Suprapubic skin (tissue), 4 donors: ENCODE measurements around the gene CDKN3. TPM values are rescaled to one million over a fixed set of nuclear protein-coding genes. Genes with fewer than 3 reads are reported as not detected.

Experiments used
- DNase-seq, 2 donors: peaks; one replicate each; pipeline ENCODE4 v3.0.0-alpha.2; 2019; ENCODE audit warnings: low spot score in 2 of 2
- H3K27ac ChIP-seq: fragments of 200-600 bp; sonication (generic); one replicate; pipeline ENCODE4 v1.5.1; 2019
- H3K27me3 ChIP-seq: fragments of 200-600 bp; sonication (generic); one replicate; pipeline ENCODE4 v1.5.1; 2019
- H3K36me3 ChIP-seq: fragments of 200-600 bp; sonication (generic); one replicate; pipeline ENCODE4 v1.5.1; 2019
- H3K4me1 ChIP-seq: fragments of 200-600 bp; sonication (generic); one replicate; pipeline ENCODE4 v1.5.1; 2019
- H3K4me3 ChIP-seq: fragments of 200-600 bp; sonication (generic); one replicate; pipeline ENCODE4 v1.5.1; 2019; ENCODE audit warnings: mild to moderate bottlenecking
- H3K9me3 ChIP-seq: fragments of 200-600 bp; sonication (generic); one replicate; pipeline ENCODE4 v1.5.1; 2019
- CTCF ChIP-seq, 2 donors: fragments of 200-600 bp in 1 of 2; fragments of 450-650 bp in 1 of 2; sonication (generic) in 1 of 2; IDR thresholded peaks; one replicate each; pipeline ENCODE4 v1.5.1; 2016 to 2019; ENCODE audit warnings: antibody characterized with exemption in 2 of 2, mild to moderate bottlenecking in 1 of 2, moderate library complexity in 1 of 2
- EP300 ChIP-seq: sonication (generic); formaldehyde crosslinking; IDR thresholded peaks from one replicate; pipeline ENCODE4 v1.6.1; 2017; ENCODE audit warnings: antibody characterized with exemption
- POLR2A ChIP-seq, 2 donors: fragments of 450-650 bp; IDR thresholded peaks; one replicate each; pipeline ENCODE4 v1.6.1; 2017; ENCODE audit warnings: antibody characterized with exemption in 2 of 2, mild to moderate bottlenecking in 2 of 2, moderate library complexity in 2 of 2
- POLR2AphosphoS5 ChIP-seq, 3 donors: sonication (generic); formaldehyde crosslinking; IDR thresholded peaks; one replicate each; pipeline ENCODE4 v1.6.1; 2017; ENCODE audit warnings: antibody characterized with exemption in 3 of 3
- WGBS: methylation state at CpG from one replicate; pipeline ENCODE4 v1.1.5; 2018; 5-methylcytosine and 5-hydroxymethylcytosine counted together
- total RNA-seq, 4 donors: library from RNA; depleted of rRNA; stranded (reverse); fragments of >200 nt; gene quantifications; one replicate each; pipeline ENCODE4 v1.1.0, GENCODE V29; 2016

Gene CDKN3
- total RNA-seq, 4 donors from 2014 or later, result 4.9 to 8.0 (median 7.5) TPM; not detected in 1

GRCh38 chr14:54444681-54445080 is 47.9 kb downstream of the CDKN3 start:
- DNase-seq, result no peak
- Histone ChIP-seq H3K4me3 (no peak overlapping the region), H3K4me1 (peaks cover 46% of the 10 kb centered on the region), H3K36me3 (no peaks in the 10 kb centered on the region), H3K9me3 (no peaks in the 10 kb centered on the region), H3K27me3 (no peaks in the 10 kb centered on the region), H3K27ac (no peak overlapping the region)
- WGBS, result 53% methylated on average over 7 of the region's 7 CpGs
- TF ChIP-seq POLR2A (IDR thresholded peaks at IDR 0.05) (no peak), EP300 (no peak), POLR2AphosphoS5 (IDR thresholded peaks at IDR 0.05) (no peak), CTCF (IDR thresholded peaks at IDR 0.05) (no peak)

- H3K27me3 ChIP-seq, result no peaks in the 10 kb centered on the region
- 26% methylated on average over 5 of the region's 5 CpGs for WGBS
- TF ChIP-seq POLR2A (IDR thresholded peaks at IDR 0.05), result no peak
- no peak for TF ChIP-seq CTCF (IDR thresholded peaks at IDR 0.05)
- no peak for TF ChIP-seq POLR2AphosphoS5 (IDR thresholded peaks at IDR 0.05)
- no peak for TF ChIP-seq EP300
- H3K27ac ChIP-seq, result no peak overlapping the region
- peaks cover 46% of the 10 kb centered on the region for H3K4me1 ChIP-seq
- H3K4me3 ChIP-seq, result no peak overlapping the region
- no peaks in the 10 kb centered on the region for H3K9me3 ChIP-seq
- no peaks in the 10 kb centered on the region for H3K36me3 ChIP-seq
- DNase-seq, result no peak
Observed at GRCh38 chr14:54446161-54446693, 49.4 kb downstream of the CDKN3 start.

GRCh38 chr14:54447231-54447692 is 50.5 kb downstream of the CDKN3 start:
- Histone ChIP-seq H3K27me3 (no peaks in the 10 kb centered on the region), H3K4me1 (peaks cover 37% of the 10 kb centered on the region), H3K9me3 (no peaks in the 10 kb centered on the region), H3K27ac (no peak overlapping the region), H3K36me3 (no peaks in the 10 kb centered on the region), H3K4me3 (no peak overlapping the region)
- 93% methylated on average over 8 of the region's 8 CpGs for whole genome bisulfite sequencing
- no peak for DNase-seq
- TF ChIP-seq CTCF (IDR thresholded peaks at IDR 0.05), result no peak
- no peak for TF ChIP-seq POLR2A (IDR thresholded peaks at IDR 0.05)
- no peak for TF ChIP-seq POLR2AphosphoS5 (IDR thresholded peaks at IDR 0.05)
- TF ChIP-seq EP300, result no peak

- no peak for DNase-seq
- Histone ChIP-seq H3K4me3 (no peak overlapping the region), H3K27ac (no peak overlapping the region), H3K9me3 (no peaks in the 10 kb centered on the region), H3K4me1 (peaks cover 23% of the 10 kb centered on the region), H3K36me3 (no peaks in the 10 kb centered on the region), H3K27me3 (no peaks in the 10 kb centered on the region)
- 17% methylated on average over 3 of the region's 3 CpGs for WGBS
- TF ChIP-seq POLR2A (IDR thresholded peaks at IDR 0.05), result no peak
Observed at GRCh38 chr14:54450535-54450934, 53.7 kb downstream of the CDKN3 start.

GRCh38 chr14:54451121-54451601 is 54.4 kb downstream of the CDKN3 start:
- no peak for DNase-seq
- Histone ChIP-seq H3K27ac (no peak overlapping the region), H3K9me3 (no peaks in the 10 kb centered on the region), H3K36me3 (no peaks in the 10 kb centered on the region), H3K4me3 (no peak overlapping the region), H3K4me1 (peaks cover 17% of the 10 kb centered on the region), H3K27me3 (no peaks in the 10 kb centered on the region)
- WGBS, result 73% methylated on average over 6 of the region's 7 CpGs
- TF ChIP-seq EP300, result no peak
- no peak for TF ChIP-seq POLR2AphosphoS5 (IDR thresholded peaks at IDR 0.05)
- no peak for TF ChIP-seq CTCF (IDR thresholded peaks at IDR 0.05)
- no peak for TF ChIP-seq POLR2A (IDR thresholded peaks at IDR 0.05)

- 86% methylated on average over 3 of the region's 3 CpGs for WGBS
- H3K4me1 ChIP-seq, result peaks cover 9% of the 10 kb centered on the region
- no peak for TF ChIP-seq POLR2A (IDR thresholded peaks at IDR 0.05)
- H3K4me3 ChIP-seq, result no peak overlapping the region
- no peak for DNase-seq
- H3K27me3 ChIP-seq, result no peaks in the 10 kb centered on the region
- no peak overlapping the region for H3K27ac ChIP-seq
- no peaks in the 10 kb centered on the region for H3K36me3 ChIP-seq
- H3K9me3 ChIP-seq, result no peaks in the 10 kb centered on the region
Observed at GRCh38 chr14:54451961-54452360, 55.2 kb downstream of the CDKN3 start.
